ENCODE measurements around the gene TMEM218.

- TF ChIP-seq CTCF (IDR thresholded peaks at IDR 0.05) (no peak), POLR2A (IDR thresholded peaks at IDR 0.05) (no peak)
These were observed 6.0 kb upstream of the TMEM218 start for GRCh38 chr11:125117429-125117828.

Measured in adrenal gland (tissue), 5 donors.